Fibroblast of mammary gland (primary cell): ENCODE measurements around the gene EXOC1.
A peak's percentile ranks its signal among the peaks of the same experiment; 100 is the strongest.

Experiments
- DNase-seq: peaks from one replicate; pipeline ENCODE4 v3.0.0-alpha.2; 2010; ENCODE audit warnings: low read depth
- H3K4me3 ChIP-seq: 2 replicates; pipeline ENCODE4 v1.5.1; 2011; ENCODE audit warnings: low read depth, mild to moderate bottlenecking, low read length, moderate library complexity; ENCODE audit not compliant: control insufficient read depth
- TF ChIP-seq, protein P1 (sequence below): conservative IDR thresholded peaks from 2 replicates; pipeline ENCODE4 v1.5.1; 2011; ENCODE audit warnings: low read depth, low read length, inconsistent platforms; ENCODE audit not compliant: control insufficient read depth, insufficient read depth

EXOC1 gene

DNA sequence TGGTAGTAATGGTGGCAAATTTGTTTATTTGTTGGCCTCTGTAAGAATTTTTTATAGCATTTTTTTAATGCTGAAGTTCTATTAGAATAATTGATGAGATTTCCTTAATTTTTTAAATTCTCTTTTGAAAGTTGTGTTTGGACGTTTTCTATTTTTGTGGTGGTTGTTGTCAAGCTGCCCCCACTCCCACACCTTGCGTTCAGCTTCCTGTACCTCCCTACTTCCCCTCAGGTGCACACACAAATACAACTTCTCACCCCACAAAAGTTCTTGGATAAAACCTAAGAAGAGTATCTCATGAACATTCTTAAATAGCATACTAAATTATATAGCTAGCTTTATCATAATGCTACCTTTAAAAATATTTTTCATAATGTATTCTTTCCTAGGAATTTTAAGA, 38.7 kb downstream of the EXOC1 start:
- TF ChIP-seq, protein P1, sequence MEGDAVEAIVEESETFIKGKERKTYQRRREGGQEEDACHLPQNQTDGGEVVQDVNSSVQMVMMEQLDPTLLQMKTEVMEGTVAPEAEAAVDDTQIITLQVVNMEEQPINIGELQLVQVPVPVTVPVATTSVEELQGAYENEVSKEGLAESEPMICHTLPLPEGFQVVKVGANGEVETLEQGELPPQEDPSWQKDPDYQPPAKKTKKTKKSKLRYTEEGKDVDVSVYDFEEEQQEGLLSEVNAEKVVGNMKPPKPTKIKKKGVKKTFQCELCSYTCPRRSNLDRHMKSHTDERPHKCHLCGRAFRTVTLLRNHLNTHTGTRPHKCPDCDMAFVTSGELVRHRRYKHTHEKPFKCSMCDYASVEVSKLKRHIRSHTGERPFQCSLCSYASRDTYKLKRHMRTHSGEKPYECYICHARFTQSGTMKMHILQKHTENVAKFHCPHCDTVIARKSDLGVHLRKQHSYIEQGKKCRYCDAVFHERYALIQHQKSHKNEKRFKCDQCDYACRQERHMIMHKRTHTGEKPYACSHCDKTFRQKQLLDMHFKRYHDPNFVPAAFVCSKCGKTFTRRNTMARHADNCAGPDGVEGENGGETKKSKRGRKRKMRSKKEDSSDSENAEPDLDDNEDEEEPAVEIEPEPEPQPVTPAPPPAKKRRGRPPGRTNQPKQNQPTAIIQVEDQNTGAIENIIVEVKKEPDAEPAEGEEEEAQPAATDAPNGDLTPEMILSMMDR = no peak
- no peak overlapping the region for H3K4me3 ChIP-seq
- DNase-seq = no peak

DNA sequence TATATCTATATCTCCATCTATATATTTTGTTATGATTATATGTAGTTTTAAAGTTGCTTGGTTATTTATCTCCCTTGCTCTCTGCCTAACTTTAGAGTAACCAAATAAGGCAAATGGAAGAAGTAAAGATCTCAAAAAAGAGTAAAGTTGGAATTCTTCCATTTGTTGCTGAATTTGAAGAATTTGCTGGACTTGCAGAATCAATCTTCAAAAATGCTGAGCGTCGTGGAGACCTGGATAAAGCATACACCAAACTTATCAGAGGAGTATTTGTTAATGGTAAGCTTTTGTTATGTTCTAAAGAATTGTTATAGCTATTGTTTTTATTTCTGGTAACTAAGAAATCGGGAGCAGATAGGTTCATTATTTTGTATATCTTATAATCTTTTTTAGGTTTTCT, 43.2 kb downstream of the EXOC1 start:
- no peak for DNase-seq
- H3K4me3 ChIP-seq = no peak overlapping the region
- TF ChIP-seq, protein P1 = no peak

DNA sequence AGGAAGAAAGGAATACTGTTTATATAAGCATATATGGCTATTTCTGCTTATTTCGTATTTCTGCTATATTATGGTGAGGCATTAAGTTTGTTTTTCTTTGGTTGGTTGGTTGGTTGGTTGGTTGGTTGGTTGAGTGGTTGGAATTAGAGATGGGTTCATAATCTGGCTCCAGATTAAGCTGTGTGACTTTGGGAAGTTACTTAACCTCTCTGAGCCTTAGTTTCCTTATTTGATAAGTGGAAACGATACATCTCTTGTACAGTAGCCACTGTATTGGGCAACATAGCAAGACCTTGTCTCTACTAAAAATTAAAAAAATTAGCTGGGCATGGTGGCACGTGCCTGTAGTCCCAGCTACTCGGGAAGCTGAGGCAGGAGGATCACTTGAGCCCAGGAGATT, 49.2 kb downstream of the EXOC1 start:
- TF ChIP-seq, protein P1 = no peak
- no peak overlapping the region for H3K4me3 ChIP-seq
- no peak for DNase-seq

DNA sequence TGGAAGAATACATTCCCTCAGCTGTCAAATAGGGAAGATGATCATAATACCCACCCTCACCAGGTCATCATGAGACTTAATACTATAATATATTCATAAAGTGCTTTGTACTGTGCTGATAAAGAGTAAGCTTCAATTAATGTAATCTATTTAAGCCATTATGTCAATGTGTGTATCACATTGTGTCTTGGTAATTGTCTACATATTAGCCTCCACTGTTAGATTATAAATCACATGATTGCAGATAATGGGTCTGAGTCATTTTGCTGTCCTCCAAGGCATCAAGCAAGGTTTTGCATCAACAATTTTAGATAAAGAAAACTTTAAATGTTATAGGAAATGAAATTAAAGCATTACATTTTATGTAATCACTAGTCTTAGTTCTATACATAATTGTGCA, 50.1 kb downstream of the EXOC1 start:
- TF ChIP-seq, protein P1 = no peak
- DNase-seq = no peak
- no peak overlapping the region for H3K4me3 ChIP-seq

DNA sequence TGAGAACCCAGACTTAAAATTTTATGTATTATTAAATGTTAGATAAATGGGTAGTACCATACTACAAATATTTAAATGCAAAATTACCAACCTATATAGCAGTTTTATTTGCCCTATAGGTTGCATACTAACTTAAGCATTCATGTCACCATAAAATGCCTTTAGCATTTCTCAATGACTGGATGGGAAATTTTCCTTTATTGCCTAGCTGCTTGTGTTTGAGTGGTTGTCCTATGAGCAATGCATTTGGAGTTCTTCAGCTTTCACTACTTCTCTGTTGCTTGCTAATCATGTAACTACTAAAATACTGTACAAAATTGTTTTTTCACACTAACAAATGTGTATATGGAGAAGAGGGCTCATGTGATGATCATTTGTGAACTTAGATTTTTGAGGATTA, 51.1 kb downstream of the EXOC1 start:
- DNase-seq = no peak
- no peak overlapping the region for H3K4me3 ChIP-seq
- TF ChIP-seq, protein P1 = no peak

DNA sequence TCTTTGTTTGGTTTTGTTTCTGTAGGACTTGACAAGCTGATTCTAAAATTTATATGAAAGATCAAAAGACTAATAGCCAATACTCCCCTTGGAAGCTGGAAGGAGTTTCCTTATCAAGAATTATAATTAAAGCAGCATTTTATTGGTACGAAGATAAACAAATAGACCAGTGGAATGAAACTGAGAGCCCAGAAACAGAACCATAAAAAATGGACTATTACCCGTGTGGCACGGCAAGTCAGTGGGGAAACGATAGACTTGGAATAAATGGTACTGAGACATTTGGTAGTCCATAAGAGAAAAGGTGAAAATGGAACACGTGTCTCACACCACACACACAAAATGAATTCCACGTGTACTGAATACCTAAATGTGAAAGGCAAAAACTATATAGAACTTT, 52.9 kb downstream of the EXOC1 start:
- H3K4me3 ChIP-seq = no peak overlapping the region
- no peak for DNase-seq
- TF ChIP-seq, protein P1 = no peak

DNA sequence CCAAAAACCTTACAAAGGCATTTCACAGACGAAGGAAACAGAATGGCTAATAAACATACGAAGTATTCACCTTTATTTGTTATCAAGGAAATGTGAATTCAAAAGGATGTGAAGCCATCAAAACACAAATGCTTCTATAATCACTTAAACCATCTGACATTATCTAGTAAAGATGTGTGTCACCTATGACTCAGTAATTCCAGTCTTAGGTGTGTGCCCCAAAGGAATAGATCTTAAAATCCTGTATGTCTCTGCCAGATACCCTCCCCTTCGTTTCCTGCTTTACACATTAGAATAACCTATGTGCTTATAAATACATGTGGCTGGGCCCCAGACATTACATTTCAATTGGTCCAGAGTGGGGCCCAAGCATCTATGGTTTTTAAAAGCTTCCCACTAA, 53.5 kb downstream of the EXOC1 start:
- DNase-seq = peak; percentile 46

More for the DNA sequence above, 53.5 kb downstream of the EXOC1 start:
- H3K4me3 ChIP-seq = no peak overlapping the region
- TF ChIP-seq, protein P1 = no peak
